Neural crest cell (in vitro differentiated cells): Measurements from ENCODE around the gene PPARGC1A. TPM values are rescaled to one million over a fixed set of nuclear protein-coding genes. Genes with fewer than 3 reads are reported as not detected.

ENCODE experiments used
- DNase-seq: peaks from one replicate; pipeline ENCODE4 v3.0.0; 2021; ENCODE audit warnings: low read depth, mixed read lengths, low spot score
- H3K27ac Mint-ChIP-seq: one replicate; pipeline ENCODE4 v1.8.0; 2021; ENCODE audit warnings: mild to moderate bottlenecking, mixed read lengths; ENCODE audit not compliant: unreplicated experiment
- H3K27me3 Mint-ChIP-seq: 2 replicates; pipeline ENCODE4 v1.8.0; 2021; ENCODE audit warnings: low read depth, mild to moderate bottlenecking, mixed read lengths
- H3K36me3 Mint-ChIP-seq: 2 replicates; pipeline ENCODE4 v1.8.0; 2021; ENCODE audit warnings: low read depth, mild to moderate bottlenecking, mixed read lengths
- H3K4me1 Mint-ChIP-seq: 2 replicates; pipeline ENCODE4 v1.8.0; 2021; ENCODE audit warnings: mixed read lengths
- H3K4me3 Mint-ChIP-seq: one replicate; pipeline ENCODE4 v1.8.0; 2021; ENCODE audit warnings: mild to moderate bottlenecking, mixed read lengths
- H3K9me3 Mint-ChIP-seq: 2 replicates; pipeline ENCODE4 v1.8.0; 2021; ENCODE audit warnings: mixed read lengths
- total RNA-seq: library from RNA; stranded (reverse); gene quantifications from 2 replicates; pipeline ENCODE4 v1.2.1, GENCODE V29; 2021
- TF ChIP-seq, protein P1 (sequence below): fragments of 200-600 bp; sonication (generic); conservative IDR thresholded peaks from 2 replicates; pipeline ENCODE4 v1.5.0; 2021; ENCODE audit warnings: antibody characterized with exemption, mild to moderate bottlenecking

The PPARGC1A gene
- total RNA-seq, 1 donor from 2014 or later, result 2.8 TPM

DNA sequence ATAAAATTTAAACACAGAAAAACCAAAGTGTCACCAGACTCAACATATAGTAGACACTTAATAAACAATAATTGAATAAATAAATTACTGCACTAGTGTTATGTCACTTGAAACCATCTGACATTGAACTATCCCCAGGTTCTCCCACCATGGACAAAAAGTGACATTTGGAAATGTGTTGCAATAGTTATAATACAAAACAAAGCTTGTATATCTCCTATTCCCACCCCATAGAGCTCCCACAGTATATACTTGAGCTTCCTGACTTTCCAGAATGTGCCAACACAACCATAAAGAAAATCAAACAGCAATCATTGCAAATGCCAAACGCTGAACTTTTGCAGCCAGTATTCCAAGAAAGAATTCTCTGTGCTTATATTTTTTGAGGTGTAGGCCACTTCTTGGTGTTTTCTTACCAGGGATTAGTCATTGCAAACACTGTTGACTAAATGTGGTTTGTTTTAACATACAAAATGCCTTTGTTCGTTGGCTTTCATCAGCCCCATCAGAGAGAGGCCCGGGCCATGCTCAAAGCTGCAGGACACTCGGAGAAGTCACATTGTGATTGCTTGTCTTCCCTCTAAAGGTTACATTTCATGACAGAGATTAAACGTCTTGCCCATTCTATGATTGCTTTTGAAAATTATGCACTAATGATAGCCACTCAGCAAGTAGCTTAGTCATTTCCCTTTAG is 33.8 kb downstream of the PPARGC1A start:
- Mint-ChIP-seq H3K27ac (no peak overlapping the region), H3K36me3 (no peaks in the 10 kb centered on the region), H3K4me3 (no peak overlapping the region), H3K9me3 (peaks cover 3% of the 10 kb centered on the region), H3K27me3 (no peaks in the 10 kb centered on the region), H3K4me1 (peaks cover 11% of the 10 kb centered on the region)
- DNase-seq, result no peak
- TF ChIP-seq, protein P1, sequence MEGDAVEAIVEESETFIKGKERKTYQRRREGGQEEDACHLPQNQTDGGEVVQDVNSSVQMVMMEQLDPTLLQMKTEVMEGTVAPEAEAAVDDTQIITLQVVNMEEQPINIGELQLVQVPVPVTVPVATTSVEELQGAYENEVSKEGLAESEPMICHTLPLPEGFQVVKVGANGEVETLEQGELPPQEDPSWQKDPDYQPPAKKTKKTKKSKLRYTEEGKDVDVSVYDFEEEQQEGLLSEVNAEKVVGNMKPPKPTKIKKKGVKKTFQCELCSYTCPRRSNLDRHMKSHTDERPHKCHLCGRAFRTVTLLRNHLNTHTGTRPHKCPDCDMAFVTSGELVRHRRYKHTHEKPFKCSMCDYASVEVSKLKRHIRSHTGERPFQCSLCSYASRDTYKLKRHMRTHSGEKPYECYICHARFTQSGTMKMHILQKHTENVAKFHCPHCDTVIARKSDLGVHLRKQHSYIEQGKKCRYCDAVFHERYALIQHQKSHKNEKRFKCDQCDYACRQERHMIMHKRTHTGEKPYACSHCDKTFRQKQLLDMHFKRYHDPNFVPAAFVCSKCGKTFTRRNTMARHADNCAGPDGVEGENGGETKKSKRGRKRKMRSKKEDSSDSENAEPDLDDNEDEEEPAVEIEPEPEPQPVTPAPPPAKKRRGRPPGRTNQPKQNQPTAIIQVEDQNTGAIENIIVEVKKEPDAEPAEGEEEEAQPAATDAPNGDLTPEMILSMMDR, result no peak

DNA sequence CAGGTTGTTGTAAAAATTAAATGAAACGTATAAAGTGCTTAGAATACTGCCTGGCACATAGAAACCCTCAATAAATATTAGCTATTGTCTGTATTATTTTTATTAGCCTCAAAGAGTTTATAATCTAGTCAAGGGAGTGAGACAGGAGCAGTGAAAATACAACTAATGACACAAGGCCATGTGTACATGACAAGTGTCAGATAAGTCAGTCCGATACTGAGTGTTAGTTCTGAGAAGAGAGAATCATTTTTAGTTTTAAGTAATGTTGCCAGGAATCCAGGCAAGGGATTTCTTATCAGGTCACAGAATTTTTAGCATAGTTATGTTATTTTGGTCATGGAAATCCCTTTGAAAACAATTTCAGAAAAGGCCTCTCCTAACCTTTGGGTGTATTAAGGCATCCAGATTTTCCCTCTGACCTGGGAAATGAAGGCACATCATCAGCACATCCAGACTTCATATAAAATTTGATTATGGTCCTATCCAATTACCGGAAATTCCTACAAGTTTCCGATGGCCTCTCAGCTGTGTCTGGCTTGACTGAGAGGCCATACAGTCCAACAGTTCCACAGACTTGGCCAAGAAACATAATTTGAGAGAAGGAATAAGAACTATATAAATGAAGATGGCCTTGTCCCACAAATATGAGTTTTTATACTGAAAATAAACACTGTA is 35.7 kb downstream of the PPARGC1A start:
- H3K27ac Mint-ChIP-seq, result no peak overlapping the region
- H3K9me3 Mint-ChIP-seq, result peaks cover 1% of the 10 kb centered on the region
- no peak for DNase-seq
- H3K4me1 Mint-ChIP-seq, result peaks cover 11% of the 10 kb centered on the region
- no peak overlapping the region for H3K4me3 Mint-ChIP-seq
- TF ChIP-seq, protein P1, result no peak
- H3K36me3 Mint-ChIP-seq, result no peaks in the 10 kb centered on the region
- H3K27me3 Mint-ChIP-seq, result no peaks in the 10 kb centered on the region

DNA sequence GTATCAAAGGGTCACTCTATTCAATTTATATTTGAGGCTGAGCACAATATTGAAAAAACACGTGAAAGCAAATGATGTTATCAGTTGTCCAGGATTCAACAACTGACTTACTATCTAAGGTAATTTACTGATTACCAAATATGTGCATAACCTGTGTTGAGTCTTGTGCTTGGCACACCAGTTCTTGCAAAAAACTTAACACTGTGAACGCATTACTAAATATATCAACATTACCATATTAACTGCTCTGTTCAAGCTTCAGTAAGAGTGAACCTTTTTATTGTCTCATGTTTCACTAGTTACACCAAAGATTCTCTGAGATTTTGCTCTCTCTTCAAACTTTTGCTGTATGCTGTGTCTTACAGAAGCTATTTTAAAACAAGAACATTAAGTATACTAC is 38.4 kb downstream of the PPARGC1A start:
- TF ChIP-seq, protein P1, result no peak

DNA sequence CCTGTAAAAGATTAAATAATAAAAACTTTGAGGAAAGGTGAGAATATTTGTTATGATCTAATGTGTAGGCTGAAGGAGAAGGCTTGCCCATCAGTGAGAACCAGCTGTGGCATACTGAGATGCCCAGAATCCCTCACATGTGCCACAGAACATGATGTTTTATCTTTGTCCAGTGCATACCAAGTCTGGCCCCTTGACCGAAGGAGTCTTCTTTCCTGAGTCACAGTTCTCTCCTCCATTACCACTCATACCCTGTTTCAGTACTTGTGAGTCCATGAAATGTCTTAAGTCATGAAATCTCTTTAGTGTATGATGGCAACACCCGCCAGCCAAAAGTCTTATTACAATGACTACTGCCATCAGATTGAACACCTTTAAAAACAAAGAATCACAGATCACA is 42.7 kb downstream of the PPARGC1A start:
- Mint-ChIP-seq H3K27me3 (no peaks in the 10 kb centered on the region), H3K36me3 (no peaks in the 10 kb centered on the region), H3K4me1 (no peaks in the 10 kb centered on the region), H3K27ac (no peak overlapping the region), H3K4me3 (no peak overlapping the region), H3K9me3 (peaks cover 2% of the 10 kb centered on the region)
- TF ChIP-seq, protein P1, result no peak
- no peak for DNase-seq

More for the DNA sequence above, 38.4 kb downstream of the PPARGC1A start:
- peaks cover 5% of the 10 kb centered on the region for H3K4me1 Mint-ChIP-seq
- no peaks in the 10 kb centered on the region for H3K27me3 Mint-ChIP-seq
- no peak overlapping the region for H3K27ac Mint-ChIP-seq
- no peak overlapping the region for H3K4me3 Mint-ChIP-seq
- no peaks in the 10 kb centered on the region for H3K36me3 Mint-ChIP-seq
- no peak for DNase-seq
- H3K9me3 Mint-ChIP-seq, result peaks cover 2% of the 10 kb centered on the region

DNA sequence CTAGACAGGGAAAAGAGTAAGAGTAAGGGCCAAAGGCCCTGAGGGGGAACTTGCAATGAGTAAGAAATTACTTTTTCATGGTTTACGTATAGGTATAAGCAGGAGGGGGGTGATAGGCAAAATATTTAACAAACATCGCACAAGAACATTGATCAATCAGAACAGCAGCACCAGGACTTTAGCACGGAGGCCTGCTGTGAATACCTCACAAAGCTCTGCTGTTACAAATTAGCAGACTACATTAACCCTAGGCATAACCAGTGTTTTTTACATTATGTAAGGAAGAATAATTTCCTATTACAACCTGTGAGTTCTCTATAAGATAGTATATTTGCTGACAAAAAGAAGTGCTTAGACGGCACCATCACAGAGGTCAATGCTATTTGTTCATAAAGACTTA is 44.9 kb downstream of the PPARGC1A start:
- no peak for DNase-seq
- no peaks in the 10 kb centered on the region for H3K4me1 Mint-ChIP-seq
- no peak overlapping the region for H3K27ac Mint-ChIP-seq
- H3K36me3 Mint-ChIP-seq, result no peaks in the 10 kb centered on the region
- H3K27me3 Mint-ChIP-seq, result no peaks in the 10 kb centered on the region
- peaks cover 2% of the 10 kb centered on the region for H3K9me3 Mint-ChIP-seq
- TF ChIP-seq, protein P1, result no peak
- no peak overlapping the region for H3K4me3 Mint-ChIP-seq
